Measurements from ENCODE around the gene EFNA5. TPM values are rescaled to one million over a fixed set of nuclear protein-coding genes. Genes with fewer than 3 reads are reported as not detected.

The EFNA5 gene
- polyA plus RNA-seq, 10 donors = 3.0 to 18.5 (median 4.8) TPM

GRCh38 chr5:107572715-107573368 lies 97.9 kb downstream of the EFNA5 start:
- DNase-seq = peak in 1 of 3 donors; percentile 44

- DNase-seq = peak; percentile 89 to 96 (median 95)
Observed at GRCh38 chr5:107571621-107572536, 98.9 kb downstream of the EFNA5 start.

- peak in 1 of 3 donors; percentile 47 for DNase-seq
Observed at GRCh38 chr5:107570805-107571531, 99.8 kb downstream of the EFNA5 start.

- no peak for DNase-seq
Observed at GRCh38 chr5:107570181-107570580, 100.6 kb downstream of the EFNA5 start.

- DNase-seq = no peak
Observed at GRCh38 chr5:107567901-107568671, 102.7 kb downstream of the EFNA5 start.

- peak in 1 of 3 donors; percentile 33 for DNase-seq
Observed at GRCh38 chr5:107566986-107567385, 103.8 kb downstream of the EFNA5 start.

GRCh38 chr5:107565791-107566767 lies 104.7 kb downstream of the EFNA5 start:
- peak in 2 of 3 donors; percentile 37 to 52 for DNase-seq

- DNase-seq = peak in 1 of 3 donors; percentile 37
Observed at GRCh38 chr5:107564931-107565372, 105.8 kb downstream of the EFNA5 start.

GRCh38 chr5:107563959-107564544 lies 106.7 kb downstream of the EFNA5 start:
- peak in 1 of 3 donors; percentile 18 for DNase-seq

- no peak for DNase-seq
Observed at GRCh38 chr5:107560377-107560776, 110.4 kb downstream of the EFNA5 start.

- no peak for DNase-seq
Observed at GRCh38 chr5:107558823-107559375, 111.8 kb downstream of the EFNA5 start.

- DNase-seq = no peak
Observed at GRCh38 chr5:107557051-107557658, 113.6 kb downstream of the EFNA5 start.

GRCh38 chr5:107556575-107556974 lies 114.2 kb downstream of the EFNA5 start:
- no peak for DNase-seq

GRCh38 chr5:107555425-107556090 lies 115.2 kb downstream of the EFNA5 start:
- DNase-seq = no peak

GRCh38 chr5:107554776-107555424 lies 115.8 kb downstream of the EFNA5 start:
- DNase-seq = no peak

- DNase-seq = no peak
Observed at GRCh38 chr5:107553117-107553555, 117.6 kb downstream of the EFNA5 start.

GRCh38 chr5:107551088-107551487 lies 119.6 kb downstream of the EFNA5 start:
- no peak for DNase-seq

GRCh38 chr5:107549567-107549966 lies 121.2 kb downstream of the EFNA5 start:
- DNase-seq = no peak
